IMR-90 (cell line): Measurements from ENCODE around the gene NDRG2. TPM values are rescaled to one million over a fixed set of nuclear protein-coding genes. Genes with fewer than 3 reads are reported as not detected.

Experiments
- ATAC-seq: fragments of 200-7000 bp; cut with Tn5 transposase; 2 replicates; pipeline ENCODE4 v1.9.1; 2020; ENCODE audit warnings: low read depth, mild to moderate bottlenecking, moderate library complexity
- BruUV-seq: library from RNA; stranded (reverse); fragments of 400-500 nt; replicated peaks from 2 replicates; lab custom pipeline; 2021; lab: Mats Ljungman, UMichigan
- CTCF ChIA-PET: fragments of 300-600 bp; formaldehyde crosslinking; extraction: SDS; loops from one replicate; lab custom pipeline; 2021; ENCODE audit warnings: antibody characterized with exemption; lab: Yijun Ruan, JAX
- POLR2A ChIA-PET: fragments of 300-600 bp; sonication (Branson Sonifier 250); formaldehyde crosslinking; loops from one replicate; lab custom pipeline; 2022; ENCODE audit warnings: antibody characterized with exemption; ENCODE audit not compliant: unreplicated experiment; lab: Charles Lee
- DNase-seq: peaks from one replicate; pipeline ENCODE4 v3.0.0; 2013
- H2AFZ ChIP-seq: replicated peaks from 2 replicates; pipeline ENCODE3; 2013; ENCODE audit warnings: low read length, mild to moderate bottlenecking; ENCODE audit not compliant: poor library complexity
- H2AK5ac ChIP-seq: 2 replicates; pipeline ENCODE4 v1.6.1; 2013; ENCODE audit warnings: low read depth, low read length, inconsistent platforms
- H2AK9ac ChIP-seq: replicated peaks from 2 replicates; pipeline ENCODE3; 2013; ENCODE audit warnings: mild to moderate bottlenecking, low read depth, low read length, moderate library complexity; ENCODE audit not compliant: poor library complexity
- H2BK120ac ChIP-seq: 2 replicates; pipeline ENCODE4 v1.6.1; 2013; ENCODE audit warnings: low read depth, low read length, inconsistent platforms
- H2BK15ac ChIP-seq: 3 replicates; pipeline ENCODE4 v1.6.1; 2013; ENCODE audit warnings: low read depth, low read length, inconsistent platforms
- H2BK20ac ChIP-seq: 2 replicates; pipeline ENCODE4 v1.6.1; 2013; ENCODE audit warnings: low read depth, mild to moderate bottlenecking, inconsistent platforms, low read length, moderate library complexity
- H2BK5ac ChIP-seq: 2 replicates; pipeline ENCODE4 v1.6.1; 2013; ENCODE audit warnings: mild to moderate bottlenecking, low read depth, low read length, inconsistent platforms; ENCODE audit not compliant: poor library complexity, severe bottlenecking
- H3K14ac ChIP-seq: replicated peaks from 2 replicates; pipeline ENCODE4 v1.6.1; 2013; ENCODE audit warnings: low read depth, low read length, inconsistent platforms
- H3K18ac ChIP-seq: 2 replicates; pipeline ENCODE4 v1.6.1; 2013; ENCODE audit warnings: low read depth, low read length, control low read depth
- H3K23ac ChIP-seq: 2 replicates; pipeline ENCODE4 v1.6.1; 2013; ENCODE audit warnings: low read depth, low read length, inconsistent platforms
- H3K27ac ChIP-seq: 2 replicates; pipeline ENCODE4 v1.5.1; 2013; ENCODE audit warnings: mild to moderate bottlenecking, control low read depth, low read length; ENCODE audit not compliant: insufficient read depth
- H3K27me3 ChIP-seq: 2 replicates; pipeline ENCODE4 v1.6.1; 2013; ENCODE audit warnings: low read length; ENCODE audit not compliant: control insufficient read depth, insufficient read depth
- H3K36me3 ChIP-seq: 2 replicates; pipeline ENCODE4 v1.6.1; 2013; ENCODE audit warnings: low read length, mixed read lengths; ENCODE audit not compliant: control insufficient read depth, insufficient read depth
- H3K4ac ChIP-seq: 2 replicates; pipeline ENCODE4 v1.6.1; 2013; ENCODE audit warnings: low read depth, low read length, inconsistent platforms
- H3K4me1 ChIP-seq: 2 replicates; pipeline ENCODE4 v1.6.1; 2013; ENCODE audit warnings: low read length, mixed read lengths; ENCODE audit not compliant: control insufficient read depth, insufficient read depth
- H3K4me2 ChIP-seq: 2 replicates; pipeline ENCODE4 v1.6.1; 2013; ENCODE audit warnings: low read depth, mild to moderate bottlenecking, control low read depth, low read length, moderate library complexity
- H3K4me3 ChIP-seq: 2 replicates; pipeline ENCODE4 v1.5.1; 2013; ENCODE audit warnings: low read depth, mild to moderate bottlenecking, control low read depth, low read length, moderate library complexity; ENCODE audit not compliant: insufficient read depth
- H3K56ac ChIP-seq: 2 replicates; pipeline ENCODE4 v1.6.1; 2013; ENCODE audit warnings: low read length, inconsistent platforms; ENCODE audit not compliant: insufficient read depth; ENCODE audit errors: extremely low read depth
- H3K79me1 ChIP-seq, 2 experiments: 2 replicates each; pipeline ENCODE4 v1.6.1; 2013; ENCODE audit warnings: low read length in 2 of 2, inconsistent platforms in 1 of 2, low read depth in 1 of 2
- H3K9ac ChIP-seq: 2 replicates; pipeline ENCODE4 v1.6.1; 2013; ENCODE audit warnings: low read depth, low read length, control low read depth
- H3K9me1 ChIP-seq: 2 replicates; pipeline ENCODE4 v1.6.1; 2013; ENCODE audit warnings: low read length, inconsistent platforms; ENCODE audit not compliant: insufficient read depth
- H3K9me3 ChIP-seq: 2 replicates; pipeline ENCODE4 v1.6.1; 2013; ENCODE audit warnings: low read length; ENCODE audit not compliant: control insufficient read depth, insufficient read depth
- H4K20me1 ChIP-seq: 2 replicates; pipeline ENCODE4 v1.6.1; 2013; ENCODE audit warnings: low read length, inconsistent platforms; ENCODE audit not compliant: insufficient read depth
- H4K5ac ChIP-seq: 2 replicates; pipeline ENCODE4 v1.6.1; 2013; ENCODE audit warnings: mild to moderate bottlenecking, low read depth, low read length, control low read depth
- H4K8ac ChIP-seq, 2 experiments: 2 replicates each; pipeline ENCODE4 v1.6.1; 2013; ENCODE audit warnings: low read depth in 2 of 2, low read length in 2 of 2, control low read depth in 1 of 2, inconsistent platforms in 1 of 2
- H4K91ac ChIP-seq: 2 replicates; pipeline ENCODE4 v1.6.1; 2013; ENCODE audit warnings: low read depth, low read length, inconsistent platforms; ENCODE audit not compliant: insufficient read depth
- BHLHE40 ChIP-seq: fragments of 150-350 bp; IDR thresholded peaks from 2 replicates; pipeline ENCODE4 v1.6.1; 2016; ENCODE audit warnings: mild to moderate bottlenecking, low read depth, low read length
- CEBPB ChIP-seq: IDR thresholded peaks from 2 replicates; pipeline ENCODE4 v1.6.1; 2012; ENCODE audit warnings: low read depth, low read length, improper control_type of control experiment
- CHD1 ChIP-seq: IDR thresholded peaks from 2 replicates; pipeline ENCODE4 v1.6.1; 2012; ENCODE audit warnings: low read depth, low read length, improper control_type of control experiment
- CTCF ChIP-seq: conservative IDR thresholded peaks from 2 replicates; pipeline ENCODE4 v1.5.1; 2012; ENCODE audit warnings: mild to moderate bottlenecking, low read depth, low read length, improper control_type of control experiment
- FOS ChIP-seq: fragments of 150-350 bp; IDR thresholded peaks from 2 replicates; pipeline ENCODE4 v1.6.1; 2016; ENCODE audit warnings: low read depth, low read length
- MAFK ChIP-seq: IDR thresholded peaks from 2 replicates; pipeline ENCODE4 v1.6.1; 2012; ENCODE audit warnings: low read depth, low read length, improper control_type of control experiment
- MAZ ChIP-seq: IDR thresholded peaks from 2 replicates; pipeline ENCODE4 v1.6.1; 2012; ENCODE audit warnings: low read depth, mild to moderate bottlenecking, low read length, improper control_type of control experiment, moderate library complexity, borderline replicate concordance
- MXI1 ChIP-seq: IDR thresholded peaks from 2 replicates; pipeline ENCODE4 v1.6.1; 2012; ENCODE audit warnings: low read depth, mild to moderate bottlenecking, low read length, moderate library complexity, borderline replicate concordance
- NFE2L2 ChIP-seq: fragments of 150-350 bp; IDR thresholded peaks from 2 replicates; pipeline ENCODE4 v1.6.1; 2016; ENCODE audit warnings: low read depth, mild to moderate bottlenecking, low read length
- POLR2A ChIP-seq: IDR thresholded peaks from 2 replicates; pipeline ENCODE4 v1.6.1; 2012; ENCODE audit warnings: mild to moderate bottlenecking, low read depth, low read length
- RAD21 ChIP-seq: IDR thresholded peaks from 2 replicates; pipeline ENCODE4 v1.6.1; 2012; ENCODE audit warnings: low read length, improper control_type of control experiment
- RCOR1 ChIP-seq: IDR thresholded peaks from 2 replicates; pipeline ENCODE4 v1.6.1; 2012; ENCODE audit warnings: mild to moderate bottlenecking, low read length, improper control_type of control experiment; ENCODE audit not compliant: insufficient replicate concordance
- RFX5 ChIP-seq: IDR thresholded peaks from 2 replicates; pipeline ENCODE4 v1.8.0; 2012; ENCODE audit warnings: low read depth, mild to moderate bottlenecking, low read length, moderate library complexity
- SMC3 ChIP-seq: fragments of 150-350 bp; IDR thresholded peaks from 2 replicates; pipeline ENCODE4 v1.6.1; 2016; ENCODE audit warnings: low read depth, mild to moderate bottlenecking, antibody characterized with exemption, low read length, moderate library complexity
- USF2 ChIP-seq: fragments of 150-350 bp; IDR thresholded peaks from 2 replicates; pipeline ENCODE4 v1.6.1; 2017; ENCODE audit warnings: mild to moderate bottlenecking, antibody characterized with exemption, low read length, low read depth
- whole genome bisulfite sequencing, 2 experiments: methylation state at CpG; one replicate each; pipeline versions ENCODE4 v1.1.5 to v1.1.7; 2013; ENCODE audit warnings: missing lambda C conversion rate in 2 of 2; ENCODE audit not compliant: insufficient read length in 1 of 2; ENCODE audit errors: extremely low coverage in 2 of 2; 5-methylcytosine and 5-hydroxymethylcytosine counted together
- dilution Hi-C: fragments of 300-500 bp; cut with HindIII; formaldehyde crosslinking; loops from one replicate; pipeline ENCODE4 v1.14.3; 2018; ENCODE audit warnings: low sequenced_read_pairs; ENCODE audit not compliant: unreplicated experiment
- in situ Hi-C: fragments of 300-500 bp; cut with MboI; formaldehyde crosslinking; loops from 3 replicates; pipeline ENCODE4 v1.14.3; 2019; ENCODE audit warnings: low sequenced_read_pairs, inconsistent platforms, mixed read lengths
- intact Hi-C: fragments of 100-400 bp; cut with micrococcal nuclease; formaldehyde crosslinking; loops from 2 replicates; pipeline ENCODE4 v1.10.0; 2022
- polyA plus RNA-seq, 3 experiments: library from polyadenylated mRNA; depleted of rRNA; stranded (reverse); fragments of >200 nt; gene quantifications; 2 replicates each; pipeline ENCODE4 v1.2.3, GENCODE V29; 2012; ENCODE audit warnings: low replicate concordance in 1 of 3
- total RNA-seq: library from RNA; depleted of rRNA; stranded (reverse); fragments of >200 nt; gene quantifications from 2 replicates; pipeline ENCODE4 v1.2.3, GENCODE V29; 2012
- TF ChIP-seq, protein P1 (sequence below): fragments of 150-350 bp; IDR thresholded peaks from 2 replicates; pipeline ENCODE4 v1.6.1; 2016; ENCODE audit warnings: low read depth, mild to moderate bottlenecking, low read length, moderate library complexity, borderline replicate concordance

The NDRG2 gene
- total and polyA plus RNA-seq, 2 of the 4 experiments (the other 2 are of a cell fraction) = 0.36 to 1.5 TPM

DNA sequence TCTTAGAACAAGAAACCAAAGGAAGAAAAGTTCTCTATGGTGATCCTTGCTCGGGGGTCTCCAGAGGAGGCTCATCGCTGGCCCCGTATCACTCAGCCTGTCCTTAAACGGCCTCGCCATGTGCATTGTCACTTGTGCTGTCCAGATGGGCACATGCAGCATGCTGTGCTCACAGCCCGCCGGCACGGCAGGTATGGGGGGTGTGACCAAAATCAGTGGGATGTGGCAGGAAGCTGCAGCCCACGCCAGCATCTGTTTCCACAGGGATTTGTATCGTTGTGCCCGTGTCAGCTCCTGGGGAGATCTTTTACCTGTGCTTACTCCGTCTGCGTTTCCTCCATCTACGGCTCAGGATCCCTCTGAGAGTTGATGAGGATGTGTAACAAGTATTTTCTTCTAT lies 28.3 kb downstream of the NDRG2 start:
- Histone ChIP-seq H3K36me3 (peaks cover 31% of the 10 kb centered on the region), H3K9me1 (no peaks in the 10 kb centered on the region), H4K5ac (no peak overlapping the region), H3K4me2 (no peak overlapping the region), H3K9ac (no peak overlapping the region), H2AFZ (no peak overlapping the region), H4K8ac (no peak overlapping the region), H2BK5ac (no peak overlapping the region), H2BK20ac (no peak overlapping the region), H3K56ac (no peak overlapping the region), H4K20me1 (no peaks in the 10 kb centered on the region), H3K4me1 (peaks cover 3% of the 10 kb centered on the region), H3K4me3 (no peak overlapping the region), H3K79me1 (peaks cover 0 to 10% of the 10 kb centered on the region in 2 experiments; a peak in 3 of 4 replicates), H3K18ac (no peak overlapping the region), H2BK15ac (no peak overlapping the region), H3K4ac (no peak overlapping the region), H2AK5ac (no peak overlapping the region), H2BK120ac (no peak overlapping the region), H3K23ac (no peak overlapping the region), H3K27ac (no peak overlapping the region), H3K9me3 (no peaks in the 10 kb centered on the region), H4K91ac (no peak overlapping the region), H3K14ac (no peak overlapping the region), H2AK9ac (no peak overlapping the region), H3K27me3 (no peaks in the 10 kb centered on the region; the same call in 1 of the 2 replicates)
- WGBS, 2 experiments = 100% methylated on average over 1 of the region's 14 CpGs; no CpG with 5 or more reads in 1 of the 2 experiments
- ATAC-seq (no peak), DNase-seq (no peak)
- in situ Hi-C loops = loop anchor here (25.0 kb wide), 1 partner anchor 659 kb away; the partner anchor contains the start of genes CCNB1IP1 and PARP2
- BruUV-seq = no TSS peak
- intact Hi-C loops = no loop called here
- ChIA-PET POLR2A (no interaction called here), CTCF (no interaction called here)
- TF ChIP-seq MAFK = no peak
- no peak for TF ChIP-seq CHD1
- no peak for TF ChIP-seq CEBPB
- TF ChIP-seq SMC3 = no peak
- no peak for TF ChIP-seq POLR2A
- no peak for TF ChIP-seq USF2
- TF ChIP-seq MAZ = no peak
- no peak for TF ChIP-seq RAD21
- no peak for TF ChIP-seq FOS
- no peak for TF ChIP-seq MXI1
- TF ChIP-seq RFX5 = no peak
- TF ChIP-seq, protein P1, sequence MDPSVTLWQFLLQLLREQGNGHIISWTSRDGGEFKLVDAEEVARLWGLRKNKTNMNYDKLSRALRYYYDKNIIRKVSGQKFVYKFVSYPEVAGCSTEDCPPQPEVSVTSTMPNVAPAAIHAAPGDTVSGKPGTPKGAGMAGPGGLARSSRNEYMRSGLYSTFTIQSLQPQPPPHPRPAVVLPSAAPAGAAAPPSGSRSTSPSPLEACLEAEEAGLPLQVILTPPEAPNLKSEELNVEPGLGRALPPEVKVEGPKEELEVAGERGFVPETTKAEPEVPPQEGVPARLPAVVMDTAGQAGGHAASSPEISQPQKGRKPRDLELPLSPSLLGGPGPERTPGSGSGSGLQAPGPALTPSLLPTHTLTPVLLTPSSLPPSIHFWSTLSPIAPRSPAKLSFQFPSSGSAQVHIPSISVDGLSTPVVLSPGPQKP = no peak
- no peak for TF ChIP-seq CTCF
- TF ChIP-seq RCOR1 = no peak
- no peak for TF ChIP-seq BHLHE40
- TF ChIP-seq NFE2L2 = no peak
- dilution Hi-C loops = no loop called here
